ENCODE measurements around the gene ARMC12.

Gene ARMC12

GRCh38 chr6:35769211-35769610, 32.4 kb downstream of the ARMC12 start:
- no peak overlapping the region for H3K4me3 Mint-ChIP-seq
- H3K9me3 Mint-ChIP-seq (ENCODE audit: low read depth) = no peaks in the 10 kb centered on the region
- H3K4me1 Mint-ChIP-seq (ENCODE audit: low read depth) = peaks cover 1% of the 10 kb centered on the region
- H3K36me3 Mint-ChIP-seq = no peaks in the 10 kb centered on the region
- peaks cover 4% of the 10 kb centered on the region for H3K27me3 Mint-ChIP-seq
- H3K27ac Mint-ChIP-seq = no peak overlapping the region

- Mint-ChIP-seq H3K4me3 (no peak overlapping the region), H3K36me3 (no peaks in the 10 kb centered on the region), H3K27ac (no peak overlapping the region), H3K27me3 (peaks cover 8% of the 10 kb centered on the region), H3K4me1 (ENCODE audit: low read depth) (peaks cover 2% of the 10 kb centered on the region), H3K9me3 (ENCODE audit: low read depth) (no peaks in the 10 kb centered on the region)
Measured at GRCh38 chr6:35771343-35771627, 34.5 kb downstream of the ARMC12 start.

- no peak overlapping the region for H3K27ac Mint-ChIP-seq
- H3K27me3 Mint-ChIP-seq = peaks cover 16% of the 10 kb centered on the region
Measured at GRCh38 chr6:35774116-35774794, 37.4 kb downstream of the ARMC12 start.

GRCh38 chr6:35775031-35775430, 38.2 kb downstream of the ARMC12 start:
- Mint-ChIP-seq H3K4me1 (ENCODE audit: low read depth) (peaks cover 7% of the 10 kb centered on the region), H3K27me3 (peaks cover 16% of the 10 kb centered on the region), H3K36me3 (peaks cover 2% of the 10 kb centered on the region), H3K9me3 (ENCODE audit: low read depth) (no peaks in the 10 kb centered on the region), H3K4me3 (no peak overlapping the region), H3K27ac (no peak overlapping the region)

More at GRCh38 chr6:35774116-35774794, 37.4 kb downstream of the ARMC12 start:
- H3K36me3 Mint-ChIP-seq = peaks cover 2% of the 10 kb centered on the region
- H3K4me1 Mint-ChIP-seq (ENCODE audit: low read depth) = peaks cover 7% of the 10 kb centered on the region
- H3K9me3 Mint-ChIP-seq (ENCODE audit: low read depth) = no peaks in the 10 kb centered on the region
- H3K4me3 Mint-ChIP-seq = no peak overlapping the region

GRCh38 chr6:35776364-35777215, 39.8 kb downstream of the ARMC12 start, which contains the start of gene CLPSL2:
CLPSL2 (plus strand) TSS chr6:35776598; CDS start chr6:35776619, 21 bp downstream.
- peaks cover 7% of the 10 kb centered on the region for H3K4me1 Mint-ChIP-seq (ENCODE audit: low read depth)
- peak within 1 kb of the TSS; percentile 82 for H3K4me3 Mint-ChIP-seq
- no peak within 1 kb of the TSS for H3K27ac Mint-ChIP-seq
- H3K9me3 Mint-ChIP-seq (ENCODE audit: low read depth) = no peaks in the 10 kb centered on the region
- peaks cover 18% of the 10 kb centered on the region for H3K27me3 Mint-ChIP-seq
- H3K36me3 Mint-ChIP-seq = peaks cover 2% of the 10 kb centered on the region

GRCh38 chr6:35777356-35778102, 40.7 kb downstream of the ARMC12 start:
- H3K27me3 Mint-ChIP-seq = peaks cover 18% of the 10 kb centered on the region
- H3K27ac Mint-ChIP-seq = no peak overlapping the region
- H3K9me3 Mint-ChIP-seq (ENCODE audit: low read depth) = no peaks in the 10 kb centered on the region
- peaks cover 7% of the 10 kb centered on the region for H3K4me1 Mint-ChIP-seq (ENCODE audit: low read depth)
- peak overlapping the region; percentile 76 for H3K4me3 Mint-ChIP-seq
- peaks cover 2% of the 10 kb centered on the region for H3K36me3 Mint-ChIP-seq

GRCh38 chr6:35778437-35778836, 41.6 kb downstream of the ARMC12 start:
- no peaks in the 10 kb centered on the region for H3K9me3 Mint-ChIP-seq (ENCODE audit: low read depth)
- H3K4me3 Mint-ChIP-seq = no peak overlapping the region
- peaks cover 2% of the 10 kb centered on the region for H3K36me3 Mint-ChIP-seq
- no peak overlapping the region for H3K27ac Mint-ChIP-seq
- H3K27me3 Mint-ChIP-seq = peaks cover 20% of the 10 kb centered on the region
- H3K4me1 Mint-ChIP-seq (ENCODE audit: low read depth) = peaks cover 7% of the 10 kb centered on the region

GRCh38 chr6:35780719-35781118, 43.9 kb downstream of the ARMC12 start, which contains the start of gene CLPSL1:
CLPSL1 (plus strand) TSS chr6:35781019; CDS start chr6:35781111, 92 bp downstream.
- H3K36me3 Mint-ChIP-seq = peaks cover 2% of the 10 kb centered on the region
- H3K27me3 Mint-ChIP-seq = peaks cover 19% of the 10 kb centered on the region
- no peak within 1 kb of the TSS for H3K27ac Mint-ChIP-seq
- no peak within 1 kb of the TSS for H3K4me3 Mint-ChIP-seq
- peaks cover 6% of the 10 kb centered on the region for H3K4me1 Mint-ChIP-seq (ENCODE audit: low read depth)
- no peaks in the 10 kb centered on the region for H3K9me3 Mint-ChIP-seq (ENCODE audit: low read depth)

- Mint-ChIP-seq H3K9me3 (ENCODE audit: low read depth) (no peaks in the 10 kb centered on the region), H3K27ac (no peak overlapping the region), H3K4me3 (no peak overlapping the region), H3K27me3 (peaks cover 20% of the 10 kb centered on the region), H3K4me1 (ENCODE audit: low read depth) (peaks cover 5% of the 10 kb centered on the region), H3K36me3 (peaks cover 2% of the 10 kb centered on the region)
Measured at GRCh38 chr6:35781290-35781689, 44.5 kb downstream of the ARMC12 start.

- peaks cover 2% of the 10 kb centered on the region for H3K36me3 Mint-ChIP-seq
- H3K27me3 Mint-ChIP-seq = peaks cover 23% of the 10 kb centered on the region
- no peaks in the 10 kb centered on the region for H3K9me3 Mint-ChIP-seq (ENCODE audit: low read depth)
- peaks cover 2% of the 10 kb centered on the region for H3K4me1 Mint-ChIP-seq (ENCODE audit: low read depth)
- H3K4me3 Mint-ChIP-seq = no peak overlapping the region
- no peak overlapping the region for H3K27ac Mint-ChIP-seq
Measured at GRCh38 chr6:35782424-35782823, 45.6 kb downstream of the ARMC12 start.

- Mint-ChIP-seq H3K36me3 (no peaks in the 10 kb centered on the region), H3K27me3 (peaks cover 25% of the 10 kb centered on the region), H3K4me1 (ENCODE audit: low read depth) (no peaks in the 10 kb centered on the region), H3K9me3 (ENCODE audit: low read depth) (no peaks in the 10 kb centered on the region), H3K4me3 (no peak overlapping the region), H3K27ac (no peak overlapping the region)
Measured at GRCh38 chr6:35784200-35784599, 47.4 kb downstream of the ARMC12 start.

- Mint-ChIP-seq H3K36me3 (no peaks in the 10 kb centered on the region), H3K4me3 (no peak overlapping the region), H3K9me3 (ENCODE audit: low read depth) (no peaks in the 10 kb centered on the region), H3K27me3 (peaks cover 29% of the 10 kb centered on the region), H3K4me1 (ENCODE audit: low read depth) (no peaks in the 10 kb centered on the region), H3K27ac (no peak overlapping the region)
Measured at GRCh38 chr6:35786272-35786671, 49.4 kb downstream of the ARMC12 start.

- H3K27ac Mint-ChIP-seq = no peak overlapping the region
- H3K27me3 Mint-ChIP-seq = peaks cover 27% of the 10 kb centered on the region
- H3K9me3 Mint-ChIP-seq (ENCODE audit: low read depth) = no peaks in the 10 kb centered on the region
- H3K36me3 Mint-ChIP-seq = no peaks in the 10 kb centered on the region
- H3K4me3 Mint-ChIP-seq = no peak overlapping the region
- no peaks in the 10 kb centered on the region for H3K4me1 Mint-ChIP-seq (ENCODE audit: low read depth)
Measured at GRCh38 chr6:35786810-35787209, 50.0 kb downstream of the ARMC12 start.

- Mint-ChIP-seq H3K27me3 (peaks cover 27% of the 10 kb centered on the region), H3K36me3 (no peaks in the 10 kb centered on the region), H3K9me3 (ENCODE audit: low read depth) (no peaks in the 10 kb centered on the region), H3K27ac (no peak overlapping the region), H3K4me3 (no peak overlapping the region), H3K4me1 (ENCODE audit: low read depth) (no peaks in the 10 kb centered on the region)
Measured at GRCh38 chr6:35787266-35788218, 50.7 kb downstream of the ARMC12 start.

All from activated naive CD8-positive, alpha-beta T cell (primary cell).